CD4-positive, alpha-beta memory T cell (primary cell): ENCODE measurements around the gene AKR1B1. TPM values are rescaled to one million over a fixed set of nuclear protein-coding genes. Genes with fewer than 3 reads are reported as not detected.

Source experiments
- CTCF ChIA-PET: fragments of 350-600 bp; sonication (Branson Sonifier 250); formaldehyde crosslinking; loops from one replicate; lab custom pipeline; 2021; ENCODE audit warnings: inconsistent platforms; ENCODE audit not compliant: partially characterized antibody; lab: Charles Lee
- POLR2A ChIA-PET: fragments of 350-600 bp; sonication (Branson Sonifier 250); formaldehyde crosslinking; loops from one replicate; lab custom pipeline; 2021; ENCODE audit not compliant: partially characterized antibody; lab: Charles Lee
- DNase-seq, 5 donors: peaks; one replicate each; pipeline versions ENCODE4 v3.0.0 to v3.0.0-alpha.2; 2020 to 2022; ENCODE audit warnings: mixed read lengths in 1 of 5
- H3K27ac ChIP-seq: one replicate; pipeline ENCODE4 v1.7.0; 2013; ENCODE audit warnings: low read depth, low read length
- H3K27me3 ChIP-seq: 2 replicates; pipeline ENCODE4 v1.7.0; 2013; ENCODE audit warnings: mild to moderate bottlenecking, low read length, moderate library complexity; ENCODE audit not compliant: insufficient read depth
- H3K36me3 ChIP-seq: 2 replicates; pipeline ENCODE4 v1.7.0; 2013; ENCODE audit warnings: mild to moderate bottlenecking, low read length, moderate library complexity; ENCODE audit not compliant: insufficient read depth
- H3K4me1 ChIP-seq: 2 replicates; pipeline ENCODE4 v1.7.0; 2013; ENCODE audit warnings: mild to moderate bottlenecking, low read length, moderate library complexity; ENCODE audit not compliant: insufficient read depth
- H3K4me3 ChIP-seq, 2 donors: one replicate each; pipeline ENCODE4 v1.7.0; 2013; ENCODE audit warnings: low read length in 2 of 2, mild to moderate bottlenecking in 1 of 2
- H3K9me3 ChIP-seq, 2 donors: one replicate each; pipeline ENCODE4 v1.7.0; 2013; ENCODE audit warnings: low read length in 2 of 2, control low read depth in 1 of 2; ENCODE audit not compliant: control insufficient read depth in 1 of 2
- H3K27ac Mint-ChIP-seq, 7 donors: one replicate each; pipeline ENCODE4 v1.8.0; 2020 to 2021; ENCODE audit warnings: mixed read lengths in 7 of 7, mild to moderate bottlenecking in 6 of 7, inconsistent platforms in 3 of 7, moderate library complexity in 3 of 7
- H3K27me3 Mint-ChIP-seq, 2 donors: one replicate each; pipeline ENCODE4 v1.8.0; 2020 to 2021; ENCODE audit warnings: mixed read lengths in 2 of 2
- H3K36me3 Mint-ChIP-seq, 2 donors: one replicate each; pipeline ENCODE4 v1.8.0; 2020 to 2021; ENCODE audit warnings: mixed read lengths in 2 of 2, inconsistent platforms in 1 of 2, mild to moderate bottlenecking in 1 of 2
- H3K4me1 Mint-ChIP-seq, 4 donors: one replicate each; pipeline ENCODE4 v1.8.0; 2020 to 2021; ENCODE audit warnings: mixed read lengths in 4 of 4, mild to moderate bottlenecking in 1 of 4
- H3K4me3 Mint-ChIP-seq, 8 donors: one replicate each; pipeline ENCODE4 v1.8.0; 2020 to 2021; ENCODE audit warnings: mixed read lengths in 8 of 8, mild to moderate bottlenecking in 7 of 8, moderate library complexity in 6 of 8, inconsistent platforms in 3 of 8
- H3K9me3 Mint-ChIP-seq, 8 donors: one replicate each; pipeline ENCODE4 v1.8.0; 2020 to 2021; ENCODE audit warnings: mixed read lengths in 8 of 8, mild to moderate bottlenecking in 5 of 8, inconsistent platforms in 3 of 8, moderate library complexity in 1 of 8
- intact Hi-C: fragments of 100-400 bp; cut with micrococcal nuclease; formaldehyde crosslinking; loops from one replicate; pipeline ENCODE4 v1.15.1; 2023
- polyA plus RNA-seq, 2 donors: library from polyadenylated mRNA; unstranded; fragments of 300-500 nt; fragmentation: Illumina TruSeq; gene quantifications; one replicate each; pipeline ENCODE4 v1.2.3, GENCODE V29; 2021
- total RNA-seq, 2 experiments: library from RNA; stranded (reverse); gene quantifications; one replicate each; pipeline ENCODE4 v1.2.3, GENCODE V29; 2021

The AKR1B1 gene
- total and polyA plus RNA-seq, 4 experiments from 2014 or later: 81.2 to 199 (median 114) TPM

GRCh38 chr7:134463751-134464150 is 4.9 kb upstream of the AKR1B1 start:
- Mint-ChIP-seq H3K27me3 (no peaks in the 10 kb centered on the region), H3K36me3 (peaks cover 0 to 5% of the 10 kb centered on the region in 2 donors), H3K4me3 (no peak overlapping the region), H3K4me1 (peaks cover 8 to 14% (median 10%) of the 10 kb centered on the region in 4 donors), H3K9me3 (peaks cover 0 to 26% (median 15%) of the 10 kb centered on the region in 8 donors), H3K27ac (no peak overlapping the region)
- no peak overlapping the region for H3K4me3 ChIP-seq
- H3K27me3 ChIP-seq: no peaks in the 10 kb centered on the region
- ChIA-PET CTCF (no interaction called here), POLR2A (no interaction called here)
- H3K9me3 ChIP-seq: peaks cover 0 to 3% of the 10 kb centered on the region in 2 donors
- H3K4me1 ChIP-seq: peaks cover 9% of the 10 kb centered on the region
- H3K27ac ChIP-seq: no peak overlapping the region
- no peak for DNase-seq
- no peaks in the 10 kb centered on the region for H3K36me3 ChIP-seq
- intact Hi-C loops: no loop called here

- H3K27me3 Mint-ChIP-seq: no peaks in the 10 kb centered on the region
- intact Hi-C loops: no loop called here
- H3K36me3 ChIP-seq: no peaks in the 10 kb centered on the region
- H3K9me3 Mint-ChIP-seq: peaks cover 0 to 26% (median 15%) of the 10 kb centered on the region in 8 donors
- H3K4me1 Mint-ChIP-seq: peaks cover 14 to 25% (median 19%) of the 10 kb centered on the region in 4 donors
- H3K36me3 Mint-ChIP-seq: peaks cover 0 to 10% of the 10 kb centered on the region in 2 donors
- H3K9me3 ChIP-seq: peaks cover 0 to 3% of the 10 kb centered on the region in 2 donors
- no peak overlapping the region for H3K27ac ChIP-seq
- CTCF ChIA-PET: interaction anchor here (1.2 kb wide), 1 partner anchor 9 kb away, joined by 4 read pairs; no protein-coding TSS in a partner anchor
- H3K4me3 Mint-ChIP-seq: no peak overlapping the region
- DNase-seq: no peak
- POLR2A ChIA-PET: no interaction called here
- no peak overlapping the region for H3K27ac Mint-ChIP-seq
- H3K27me3 ChIP-seq: no peaks in the 10 kb centered on the region
- H3K4me3 ChIP-seq: no peak overlapping the region
- H3K4me1 ChIP-seq: peaks cover 17% of the 10 kb centered on the region
Measured at GRCh38 chr7:134462337-134462925, 3.5 kb upstream of the AKR1B1 start.

- POLR2A ChIA-PET: no interaction called here
- Histone ChIP-seq H3K4me1 (peaks cover 22% of the 10 kb centered on the region), H3K27ac (no peak overlapping the region), H3K36me3 (no peaks in the 10 kb centered on the region), H3K4me3 (no peak overlapping the region), H3K9me3 (peaks cover 0 to 3% of the 10 kb centered on the region in 2 donors), H3K27me3 (no peaks in the 10 kb centered on the region)
- Mint-ChIP-seq H3K9me3 (peaks cover 0 to 26% (median 15%) of the 10 kb centered on the region in 8 donors), H3K36me3 (peaks cover 0 to 11% of the 10 kb centered on the region in 2 donors), H3K4me3 (no peak overlapping the region), H3K27me3 (no peaks in the 10 kb centered on the region), H3K4me1 (peaks cover 17 to 29% (median 22%) of the 10 kb centered on the region in 4 donors), H3K27ac (no peak overlapping the region)
- CTCF ChIA-PET: interaction anchor here (0.9 to 6.7 kb wide), 3 partner anchors 8 to 50 kb away, joined by 4 to 38 read pairs (median 4); no protein-coding TSS in a partner anchor
- intact Hi-C loops: no loop called here
- DNase-seq: no peak
Measured at GRCh38 chr7:134461916-134462315, 3.0 kb upstream of the AKR1B1 start.

GRCh38 chr7:134459981-134460380 is 1.1 kb upstream of the AKR1B1 start:
- Histone ChIP-seq H3K36me3 (no peaks in the 10 kb centered on the region), H3K27me3 (no peaks in the 10 kb centered on the region), H3K4me1 (peaks cover 26% of the 10 kb centered on the region), H3K9me3 (no peaks in the 10 kb centered on the region), H3K27ac (no peak overlapping the region), H3K4me3 (no peak overlapping the region)
- H3K9me3 Mint-ChIP-seq: peaks cover 0 to 16% (median 9%) of the 10 kb centered on the region in 8 donors
- no peak for DNase-seq
- H3K27ac Mint-ChIP-seq: peak overlapping the region in 2 of 7 donors; percentile 87 to 90
- ChIA-PET CTCF (interaction anchor here (1.5 to 6.7 kb wide), 5 partner anchors 14 to 144 kb away, joined by 4 to 50 read pairs (median 11); partner anchors contain the start of gene SLC35B4), POLR2A (interaction anchor here (2.9 kb wide), 1 partner anchor 27 kb away, joined by 15 read pairs; no protein-coding TSS in a partner anchor)
- H3K27me3 Mint-ChIP-seq: no peaks in the 10 kb centered on the region
- H3K36me3 Mint-ChIP-seq: peaks cover 0 to 14% of the 10 kb centered on the region in 2 donors
- H3K4me1 Mint-ChIP-seq: peaks cover 28 to 47% (median 34%) of the 10 kb centered on the region in 4 donors
- intact Hi-C loops: loop anchor here (1.0 to 5.0 kb wide), 7 partner anchors 28 to 1052 kb away; partner anchors contain the start of genes BPGM, CNOT4, CYREN and LRGUK
- H3K4me3 Mint-ChIP-seq: peak overlapping the region in 5 of 8 donors; percentile 5 to 90 (median 28)

GRCh38 chr7:134458341-134458805 is 527 bp downstream of the AKR1B1 start:
- ChIA-PET CTCF (interaction anchor here (1.0 to 6.7 kb wide), 9 partner anchors 10 to 147 kb away, joined by 3 to 50 read pairs (median 7); partner anchors contain the start of gene SLC35B4), POLR2A (interaction anchor here (1.2 to 2.9 kb wide), 3 partner anchors 26 to 56 kb away, joined by 3 to 15 read pairs (median 5); no protein-coding TSS in a partner anchor)
- peak overlapping the region; percentile 55 for H3K27ac ChIP-seq
- H3K36me3 Mint-ChIP-seq: peaks cover 0 to 18% of the 10 kb centered on the region in 2 donors
- H3K27me3 ChIP-seq: no peaks in the 10 kb centered on the region
- H3K9me3 Mint-ChIP-seq: peaks cover 0 to 6% (median 0%) of the 10 kb centered on the region in 8 donors
- peak overlapping the region; percentile 39 to 83 (median 75) for H3K27ac Mint-ChIP-seq
- intact Hi-C loops: loop anchor here (2.0 to 5.0 kb wide), 4 partner anchors 188 to 1054 kb away; partner anchors contain the start of genes BPGM, CNOT4, CYREN and WDR91
- H3K4me1 ChIP-seq: peaks cover 41% of the 10 kb centered on the region
- peak overlapping the region; percentile 25 to 62 for H3K4me3 ChIP-seq
- H3K27me3 Mint-ChIP-seq: no peaks in the 10 kb centered on the region
- peaks cover 44 to 63% (median 50%) of the 10 kb centered on the region in 4 donors for H3K4me1 Mint-ChIP-seq
- no peaks in the 10 kb centered on the region for H3K36me3 ChIP-seq
- no peaks in the 10 kb centered on the region for H3K9me3 ChIP-seq
- peak overlapping the region; percentile 91 to 94 (median 92) for H3K4me3 Mint-ChIP-seq
- peak in 4 of 5 donors; percentile 47 to 73 (median 54) for DNase-seq

- Histone ChIP-seq H3K4me3 (no peak overlapping the region), H3K4me1 (peaks cover 41% of the 10 kb centered on the region), H3K27ac (no peak overlapping the region), H3K9me3 (no peaks in the 10 kb centered on the region), H3K27me3 (no peaks in the 10 kb centered on the region), H3K36me3 (no peaks in the 10 kb centered on the region)
- intact Hi-C loops: loop anchor here (5.0 kb wide), 1 partner anchor 1055 kb away; the partner anchor contains the start of gene CNOT4
- peak overlapping the region in 2 of 7 donors; percentile 36 to 67 for H3K27ac Mint-ChIP-seq
- H3K27me3 Mint-ChIP-seq: no peaks in the 10 kb centered on the region
- peaks cover 0 to 1% (median 0%) of the 10 kb centered on the region in 8 donors for H3K9me3 Mint-ChIP-seq
- CTCF ChIA-PET: interaction anchor here (0.7 to 6.7 kb wide), 5 partner anchors 24 to 151 kb away, joined by 3 to 50 read pairs (median 5); no protein-coding TSS in a partner anchor
- H3K4me3 Mint-ChIP-seq: peak overlapping the region; percentile 91 to 94 (median 92)
- peaks cover 45 to 70% (median 53%) of the 10 kb centered on the region in 4 donors for H3K4me1 Mint-ChIP-seq
- POLR2A ChIA-PET: interaction anchor here (0.6 to 2.9 kb wide), 3 partner anchors 23 to 755 kb away, joined by 3 to 15 read pairs (median 4); no protein-coding TSS in a partner anchor
- DNase-seq: no peak
- H3K36me3 Mint-ChIP-seq: peaks cover 4 to 19% of the 10 kb centered on the region in 2 donors
Measured at GRCh38 chr7:134457210-134457609, 1.7 kb downstream of the AKR1B1 start.
